ENCODE measurements around the gene PLAAT3.

PLAAT3 gene

DNA sequence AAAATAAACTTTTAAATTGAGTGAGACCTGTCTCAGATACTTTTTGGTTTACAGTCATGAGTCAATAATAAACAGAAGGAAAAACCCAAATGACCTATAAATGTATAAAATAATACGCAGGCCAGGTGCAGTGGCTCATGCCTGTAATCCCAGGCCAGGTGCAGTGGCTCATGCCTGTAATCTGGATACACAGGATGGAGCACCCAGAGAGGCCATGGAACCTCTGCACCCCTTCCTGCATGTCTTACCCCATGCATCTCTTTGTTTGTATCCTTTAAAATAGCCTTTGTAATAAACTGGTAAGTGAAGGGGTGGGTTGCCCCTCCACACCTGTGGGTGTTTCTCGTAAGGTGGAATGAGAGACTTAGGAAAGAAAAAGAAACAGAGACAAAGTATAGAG, 86.6 kb downstream of the PLAAT3 start:
- no peak overlapping the region for H3K4me3 ChIP-seq (ENCODE audit: low read length)
- no peak for DNase-seq (ENCODE audit: low read depth)
- TF ChIP-seq, protein P1, sequence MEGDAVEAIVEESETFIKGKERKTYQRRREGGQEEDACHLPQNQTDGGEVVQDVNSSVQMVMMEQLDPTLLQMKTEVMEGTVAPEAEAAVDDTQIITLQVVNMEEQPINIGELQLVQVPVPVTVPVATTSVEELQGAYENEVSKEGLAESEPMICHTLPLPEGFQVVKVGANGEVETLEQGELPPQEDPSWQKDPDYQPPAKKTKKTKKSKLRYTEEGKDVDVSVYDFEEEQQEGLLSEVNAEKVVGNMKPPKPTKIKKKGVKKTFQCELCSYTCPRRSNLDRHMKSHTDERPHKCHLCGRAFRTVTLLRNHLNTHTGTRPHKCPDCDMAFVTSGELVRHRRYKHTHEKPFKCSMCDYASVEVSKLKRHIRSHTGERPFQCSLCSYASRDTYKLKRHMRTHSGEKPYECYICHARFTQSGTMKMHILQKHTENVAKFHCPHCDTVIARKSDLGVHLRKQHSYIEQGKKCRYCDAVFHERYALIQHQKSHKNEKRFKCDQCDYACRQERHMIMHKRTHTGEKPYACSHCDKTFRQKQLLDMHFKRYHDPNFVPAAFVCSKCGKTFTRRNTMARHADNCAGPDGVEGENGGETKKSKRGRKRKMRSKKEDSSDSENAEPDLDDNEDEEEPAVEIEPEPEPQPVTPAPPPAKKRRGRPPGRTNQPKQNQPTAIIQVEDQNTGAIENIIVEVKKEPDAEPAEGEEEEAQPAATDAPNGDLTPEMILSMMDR (IDR thresholded peaks at IDR 0.05; ENCODE audit: insufficient read depth, low read depth, low read length, missing control alignments) = no peak
